GM04504 (cell line): Measurements from ENCODE around the gene AEBP1.

Experiments used
- DNase-seq: peaks from one replicate; pipeline ENCODE4 v3.0.0-alpha.2; 2012; ENCODE audit warnings: low read depth

Gene AEBP1

DNA sequence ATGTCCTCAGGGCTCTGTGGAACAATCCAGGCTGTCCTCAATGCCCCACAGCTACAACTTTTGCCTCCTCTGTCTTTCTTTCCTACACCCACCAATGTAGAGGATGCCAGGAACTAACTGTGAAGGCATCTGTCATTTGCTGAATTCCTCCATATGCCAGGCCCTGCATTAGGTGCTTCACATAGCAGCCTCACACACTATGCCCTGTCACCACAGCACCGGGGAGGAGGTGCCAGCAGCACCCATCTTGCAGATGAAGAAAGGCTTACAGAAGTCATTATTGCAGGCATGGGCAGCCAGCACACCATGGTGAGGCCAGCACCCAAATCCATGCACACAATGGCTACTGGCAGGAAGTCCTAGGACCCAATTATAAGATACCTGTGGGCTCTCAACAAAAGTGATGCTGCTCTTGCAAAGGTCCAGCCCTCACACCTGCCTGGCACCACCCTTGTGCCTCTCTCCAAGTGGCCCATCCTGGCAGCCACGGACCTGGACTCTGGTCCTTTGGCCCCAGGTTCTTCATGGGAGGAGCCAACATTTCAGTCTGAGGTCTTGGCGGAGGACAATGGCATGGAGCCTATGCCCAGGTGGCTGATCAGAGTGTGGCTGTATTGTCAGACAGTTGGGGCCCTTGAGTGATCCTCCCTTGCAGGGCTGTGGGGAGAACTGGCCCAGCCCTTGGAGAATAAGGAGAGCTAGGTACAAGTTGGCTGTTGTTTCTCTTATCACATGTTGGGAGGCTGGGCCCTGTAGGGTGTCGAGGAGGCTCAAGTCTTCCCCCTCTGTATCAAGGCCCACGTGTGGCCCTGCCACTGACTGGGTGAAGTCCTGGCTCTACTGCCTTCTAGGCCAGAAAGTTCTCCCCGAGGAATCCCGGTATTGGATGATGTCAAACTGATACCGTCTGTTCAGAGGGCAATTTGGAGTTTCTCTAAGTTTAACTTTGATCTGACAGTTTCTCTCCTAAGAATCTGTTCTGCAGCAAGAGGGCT is 51.3 kb downstream of the AEBP1 start:
- no peak for DNase-seq

DNA sequence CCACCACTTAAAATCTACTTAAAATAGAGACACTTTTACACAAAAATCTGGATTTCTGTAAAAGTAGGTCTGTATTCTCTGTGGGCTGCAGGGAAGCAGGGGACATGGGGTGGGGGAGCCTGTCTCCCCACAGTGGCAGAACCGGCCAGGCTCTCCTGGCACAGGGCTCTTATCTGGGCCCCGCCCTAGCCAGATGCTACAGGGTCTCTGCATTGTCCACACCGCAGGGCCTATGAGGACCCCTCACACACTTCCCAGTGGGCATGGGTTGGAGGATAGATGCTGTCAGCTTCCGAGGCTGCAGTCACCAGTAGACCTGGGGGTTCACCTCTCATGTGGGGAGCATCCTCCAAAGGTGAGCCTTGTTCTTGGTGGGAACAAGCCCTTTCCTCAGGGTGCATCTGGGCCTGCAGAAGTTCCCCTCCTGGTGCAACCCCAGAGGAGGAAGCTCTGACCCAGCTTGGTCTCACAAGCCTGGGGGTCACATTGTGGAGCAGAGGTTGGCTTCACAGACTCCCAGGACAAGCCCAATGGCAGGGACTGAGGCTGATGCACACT is 52.4 kb downstream of the AEBP1 start:
- no peak for DNase-seq

DNA sequence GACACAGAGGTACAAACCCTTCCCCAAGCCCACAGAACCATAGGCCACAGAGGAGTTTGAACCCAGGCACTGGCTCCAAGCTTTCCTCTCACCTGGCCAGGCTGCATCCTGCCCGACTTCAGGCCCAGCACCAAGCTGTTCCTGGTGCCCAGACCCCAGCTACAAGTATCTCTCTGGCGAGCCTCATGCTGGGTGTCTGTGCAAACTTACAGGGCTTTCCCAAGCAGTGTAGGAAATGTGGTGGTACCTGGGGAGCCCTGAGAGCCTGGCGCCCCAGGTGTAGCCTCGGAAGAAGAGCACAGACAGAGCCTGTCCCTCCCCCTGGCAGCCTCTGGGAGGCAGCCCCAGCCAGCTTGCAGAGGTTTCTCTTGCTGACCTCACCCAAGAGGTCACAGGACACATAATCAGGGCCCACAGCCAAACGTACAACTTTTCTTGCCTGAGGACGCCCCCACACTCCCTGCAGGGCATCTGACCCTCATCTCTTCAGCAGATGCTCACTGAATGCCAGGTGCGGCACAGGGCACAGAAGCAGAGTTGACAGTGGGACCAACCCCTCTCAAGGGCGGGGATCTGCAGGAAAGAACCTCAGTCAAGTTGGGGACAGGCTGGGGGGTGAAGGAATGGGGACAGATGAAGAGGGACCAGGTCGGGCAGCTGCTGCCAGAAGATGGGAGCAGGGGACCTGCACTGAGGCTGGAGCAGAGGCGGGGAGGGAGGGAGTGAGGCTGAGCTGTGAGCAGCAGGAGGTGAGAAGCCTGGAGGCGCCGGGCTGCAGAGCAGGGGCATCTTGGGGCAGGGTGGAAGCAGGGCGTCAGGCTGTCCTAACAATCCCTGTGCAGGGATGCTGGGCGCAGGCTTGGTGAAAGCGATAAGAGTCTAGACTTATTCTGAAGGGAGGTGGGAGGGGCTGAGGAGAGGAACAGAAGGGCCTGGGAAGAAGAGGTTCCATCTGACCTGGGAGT is 53.3 kb downstream of the AEBP1 start:
- DNase-seq: no peak

DNA sequence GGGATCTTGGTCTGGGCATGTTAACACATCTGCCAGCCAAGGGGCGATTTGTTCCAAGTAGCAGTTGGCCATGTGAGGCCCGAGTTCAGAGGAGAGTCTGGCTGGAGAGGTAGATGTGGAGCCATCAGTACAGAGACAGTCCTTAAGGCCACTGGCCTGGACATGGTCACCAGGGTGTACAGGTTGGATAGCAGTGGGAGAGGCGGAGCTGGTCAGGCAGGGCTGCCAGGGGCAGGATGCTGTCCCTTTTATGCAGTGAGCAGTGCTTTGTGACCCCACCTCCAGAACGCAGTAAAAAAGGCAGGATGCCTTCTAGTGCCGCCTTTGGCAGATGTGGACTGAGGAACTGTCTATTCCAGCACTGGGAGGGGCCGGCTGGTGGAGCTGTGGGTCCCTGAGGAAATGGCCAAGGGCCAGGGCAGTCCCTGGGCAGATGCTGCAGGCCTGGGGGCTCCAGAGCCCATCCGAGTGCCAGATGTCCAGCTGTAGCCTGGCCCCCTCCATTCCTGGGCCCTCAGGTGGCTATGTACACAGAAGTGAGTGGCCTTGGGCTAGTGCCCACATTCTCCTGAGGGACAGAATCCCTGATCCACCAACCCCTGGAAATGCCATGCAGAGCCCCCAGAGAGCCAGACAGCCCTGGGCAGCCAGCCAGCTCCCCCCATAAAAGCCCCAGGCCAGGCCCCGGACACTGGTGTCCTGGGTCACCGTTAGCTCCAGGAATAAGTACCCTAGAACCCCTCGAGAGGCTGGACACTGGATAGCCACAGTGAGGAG is 54.1 kb downstream of the AEBP1 start:
- DNase-seq: no peak

DNA sequence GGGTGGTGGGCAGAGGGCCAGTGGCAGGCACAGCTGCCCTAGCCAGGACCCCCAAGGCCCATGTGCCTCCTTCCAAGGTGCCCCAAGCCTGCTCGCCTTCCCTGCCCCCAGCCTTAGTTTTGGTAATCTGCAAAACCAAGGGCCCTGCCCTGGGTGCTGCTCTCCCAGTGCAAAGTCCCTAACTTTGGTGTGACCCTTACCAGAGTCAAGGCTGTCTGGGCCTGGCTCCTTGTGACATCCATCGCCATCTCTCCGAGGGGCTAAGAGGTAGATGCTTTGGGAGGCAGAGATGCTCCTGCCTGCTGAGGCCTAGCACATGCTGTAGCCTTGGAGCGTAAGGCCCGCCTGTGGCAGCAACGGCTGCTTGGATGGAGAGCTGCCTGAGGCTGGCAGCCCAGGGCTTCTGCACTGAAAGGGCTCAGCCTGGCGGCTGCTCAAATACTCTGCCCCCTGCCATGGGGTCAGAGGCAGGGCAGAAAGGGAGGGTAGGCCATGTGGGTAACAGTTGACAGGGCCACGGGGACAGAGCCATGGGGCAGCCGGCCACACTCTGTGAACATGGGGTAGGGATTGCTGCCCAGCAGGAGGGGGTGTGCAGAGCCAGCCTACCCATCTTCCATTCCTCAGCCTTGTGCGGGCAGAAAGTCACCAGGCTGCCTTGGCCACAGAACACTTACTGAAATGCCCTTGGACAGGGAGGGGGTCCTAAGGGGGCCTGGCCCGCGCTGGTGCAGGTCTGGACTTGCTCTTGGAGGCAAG is 54.9 kb downstream of the AEBP1 start:
- DNase-seq: no peak

DNA sequence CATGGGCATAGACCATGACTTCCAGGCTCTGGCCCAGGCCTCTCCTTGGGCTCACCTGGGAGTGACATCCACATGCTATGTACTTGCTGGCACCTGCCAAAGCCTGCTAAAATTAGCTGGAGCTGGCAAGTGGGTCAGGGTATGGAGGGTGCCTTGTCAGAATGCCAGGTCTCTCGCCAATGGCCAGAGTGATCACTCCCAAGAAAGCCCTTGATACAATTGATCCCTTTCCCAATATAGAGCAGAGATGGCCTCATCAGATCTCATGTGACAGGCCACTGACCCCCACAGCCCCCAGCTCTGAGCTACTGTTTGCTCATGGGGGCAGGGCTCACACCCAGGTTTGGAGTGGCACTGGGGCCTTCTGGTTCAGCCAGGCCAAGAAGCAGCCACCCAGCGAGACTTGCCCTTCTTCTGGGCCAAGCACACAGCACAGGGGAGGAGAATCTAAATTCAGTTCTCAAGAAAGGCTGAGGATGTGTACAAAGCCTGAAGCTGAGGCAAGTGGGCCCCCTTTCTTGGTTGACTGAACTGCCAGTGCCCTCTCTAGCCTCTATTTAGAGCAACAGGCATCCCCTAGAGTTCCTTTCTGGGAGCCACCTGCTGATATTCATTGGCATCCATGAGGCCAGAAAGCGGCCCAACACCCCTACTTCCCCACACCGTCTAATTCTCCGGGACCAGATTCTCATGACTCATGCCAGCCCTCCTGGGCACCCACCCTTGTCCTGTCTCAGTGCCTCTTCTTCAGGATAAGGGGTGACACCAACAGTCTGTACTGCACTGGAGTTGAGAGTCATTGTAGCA is 55.9 kb downstream of the AEBP1 start:
- DNase-seq: no peak

DNA sequence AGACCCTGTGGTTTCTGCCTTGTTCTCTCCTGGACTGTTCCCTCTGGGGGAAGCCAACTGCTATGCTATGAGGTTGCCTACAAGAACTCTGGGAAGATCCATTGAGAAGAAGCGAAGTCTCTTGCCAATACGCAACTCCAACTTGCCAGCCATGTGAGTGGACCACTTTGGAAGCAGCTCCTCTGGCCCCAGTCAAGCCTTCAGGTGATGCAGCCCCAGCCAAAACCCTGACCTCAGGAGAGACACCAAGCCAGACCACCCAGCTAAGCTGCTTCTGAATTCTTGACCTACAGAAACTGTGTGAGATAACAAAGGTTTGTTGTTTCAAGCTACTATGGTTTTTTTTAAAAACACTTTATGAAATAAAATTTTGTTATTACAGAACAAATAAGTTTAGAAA is 57.2 kb downstream of the AEBP1 start:
- no peak for DNase-seq

DNA sequence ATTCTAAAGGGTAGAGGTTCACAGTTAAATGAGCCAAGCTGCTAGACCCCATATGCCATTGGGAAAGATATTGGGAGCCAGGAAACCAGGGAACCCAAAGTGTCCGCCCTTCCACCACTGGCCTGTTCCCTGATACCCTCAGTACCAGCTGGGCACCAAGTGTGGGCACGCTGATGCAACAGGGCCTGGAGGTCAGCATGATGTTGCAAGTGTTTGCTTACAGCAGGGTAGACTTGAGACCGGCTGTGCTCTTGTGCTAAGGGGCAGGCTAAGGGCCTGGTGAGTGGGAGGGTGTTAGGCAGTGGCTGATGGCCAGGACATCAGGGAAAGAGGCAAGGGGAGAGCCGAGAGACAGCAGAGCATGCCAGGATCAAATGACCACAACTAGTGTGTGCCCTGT is 58.0 kb downstream of the AEBP1 start:
- no peak for DNase-seq

DNA sequence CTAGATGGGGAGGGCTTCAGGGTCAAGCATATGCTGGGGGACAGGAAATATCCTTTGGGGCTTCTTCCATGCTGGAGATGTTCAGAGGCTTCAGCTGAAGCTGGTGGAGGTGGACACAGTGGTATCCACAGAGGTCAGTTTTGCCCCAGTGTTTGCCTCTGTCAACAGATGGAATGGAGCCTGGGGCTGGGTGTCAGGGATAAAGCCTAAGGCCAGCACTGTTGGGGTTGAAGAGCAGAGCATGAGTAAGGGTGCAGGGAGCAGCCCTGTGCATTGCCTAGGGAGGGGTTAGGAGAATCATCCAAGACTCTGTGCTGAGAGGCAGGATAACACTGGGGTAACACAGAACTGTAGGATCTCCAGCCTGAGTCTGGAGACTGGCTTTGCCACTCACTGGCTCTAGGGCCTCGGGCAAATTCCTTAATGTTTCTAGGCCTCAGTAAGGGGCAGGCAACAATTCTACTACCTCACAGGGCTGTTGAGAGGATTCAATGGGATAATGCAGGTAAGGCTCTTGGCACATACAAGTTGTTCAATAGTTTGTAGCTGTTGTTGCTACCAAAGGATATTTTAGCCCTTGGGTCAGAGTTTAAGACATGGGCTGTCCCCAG is 58.7 kb downstream of the AEBP1 start:
- DNase-seq: no peak

DNA sequence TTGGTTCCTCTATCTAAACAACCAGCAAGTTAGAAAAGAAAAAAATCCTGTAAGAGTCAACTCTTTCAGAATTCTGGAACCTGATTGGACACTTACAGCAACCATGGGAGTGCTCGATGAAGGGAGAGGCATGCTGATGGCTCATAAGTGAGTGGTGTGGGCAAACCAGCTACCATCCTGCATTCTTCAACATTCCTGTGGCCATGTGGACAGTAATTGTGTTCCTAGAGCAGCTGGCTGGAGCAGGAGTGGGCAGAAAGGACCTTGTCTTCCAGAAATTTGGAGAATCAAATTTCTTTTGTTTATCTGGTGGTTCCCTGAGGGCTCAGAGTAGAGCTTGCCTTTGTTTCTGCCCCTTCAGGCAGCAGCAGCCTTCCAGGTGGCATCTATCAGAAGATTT is 59.4 kb downstream of the AEBP1 start:
- DNase-seq: peak; percentile 78
